ENCODE results near the gene RUNX3.

RUNX3 gene

DNA sequence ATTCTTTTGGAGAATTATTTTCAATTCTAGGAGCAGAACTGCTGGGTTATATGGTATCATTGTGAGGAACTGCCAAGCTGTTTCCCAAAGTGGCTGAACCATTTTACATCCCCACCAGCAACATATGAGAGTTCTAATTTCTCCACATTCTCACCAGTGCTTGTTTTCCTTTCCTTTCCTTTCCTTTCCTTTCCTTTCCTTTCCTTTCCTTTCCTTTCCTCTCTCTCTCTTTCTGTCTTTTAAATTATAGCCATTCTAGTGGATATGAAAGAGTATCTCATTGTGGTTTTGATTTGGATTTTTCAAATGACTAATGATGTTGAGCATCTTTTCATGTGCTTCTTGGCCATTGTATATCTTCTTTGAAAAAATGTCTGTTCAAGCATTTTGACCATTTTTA is 45.3 kb downstream of the RUNX3 start:
- H3K4me3 Mint-ChIP-seq, result no peak overlapping the region
- no peak for DNase-seq (ENCODE audit: low spot score)
- H3K27me3 Mint-ChIP-seq (ENCODE audit: low read depth), result peaks cover 54% of the 10 kb centered on the region
- no peaks in the 10 kb centered on the region for H3K4me1 Mint-ChIP-seq (ENCODE audit: low read depth)
- H3K9me3 Mint-ChIP-seq, result peaks cover 19% of the 10 kb centered on the region
- peaks cover 3% of the 10 kb centered on the region for H3K36me3 Mint-ChIP-seq (ENCODE audit: low read depth)
- no peak overlapping the region for H3K27ac Mint-ChIP-seq

DNA sequence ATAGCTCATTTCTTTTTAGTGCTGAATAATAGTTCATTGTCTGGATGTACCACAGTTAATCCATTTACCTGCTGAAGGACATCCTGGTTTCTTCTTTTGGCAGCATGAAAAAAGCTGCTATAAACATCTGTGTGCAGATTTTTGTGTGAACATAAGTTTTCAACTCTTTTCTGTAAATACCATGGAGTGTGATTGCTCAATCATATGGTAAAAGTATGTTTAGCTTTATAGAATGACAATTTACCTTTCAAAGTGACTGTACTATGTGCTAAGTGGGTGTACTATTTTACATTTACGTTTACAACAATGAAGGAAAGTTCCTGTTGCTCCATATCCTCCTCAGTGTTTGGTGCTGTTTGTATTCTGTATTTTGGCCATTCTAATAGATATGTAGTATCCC is 49.0 kb downstream of the RUNX3 start:
- H3K27me3 Mint-ChIP-seq (ENCODE audit: low read depth), result peaks cover 53% of the 10 kb centered on the region
- H3K36me3 Mint-ChIP-seq (ENCODE audit: low read depth), result peaks cover 3% of the 10 kb centered on the region

GRCh38 chr1:24878775-24879742 is 51.0 kb downstream of the RUNX3 start:
- H3K4me3 Mint-ChIP-seq, result no peak overlapping the region

More for the DNA sequence above, 49.0 kb downstream of the RUNX3 start:
- peaks cover 19% of the 10 kb centered on the region for H3K9me3 Mint-ChIP-seq
- no peak overlapping the region for H3K27ac Mint-ChIP-seq
- DNase-seq (ENCODE audit: low spot score), result no peak
- no peaks in the 10 kb centered on the region for H3K4me1 Mint-ChIP-seq (ENCODE audit: low read depth)
- H3K4me3 Mint-ChIP-seq, result no peak overlapping the region

DNA sequence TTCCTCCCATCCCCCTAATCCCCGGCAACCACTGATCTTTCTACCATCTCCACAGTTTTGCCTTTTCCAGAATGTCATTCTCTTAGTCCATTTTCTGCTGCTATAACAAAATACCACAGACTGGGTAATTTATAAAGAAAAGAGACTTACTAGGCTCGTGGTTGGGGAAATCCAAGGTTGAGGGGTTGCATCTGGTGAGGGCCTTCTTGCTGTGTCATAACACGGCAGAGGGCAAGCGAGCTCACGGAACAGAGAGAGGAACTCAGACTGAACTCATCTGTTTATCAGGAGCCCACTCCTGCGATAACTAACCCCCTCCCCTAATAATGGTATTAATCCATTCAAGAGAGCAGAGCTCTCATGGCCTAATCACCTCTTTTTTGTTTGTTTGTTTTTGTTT is 52.0 kb downstream of the RUNX3 start:
- no peak overlapping the region for H3K4me3 Mint-ChIP-seq
- H3K27me3 Mint-ChIP-seq (ENCODE audit: low read depth), result peaks cover 36% of the 10 kb centered on the region
- DNase-seq (ENCODE audit: low spot score), result no peak
- peaks cover 1% of the 10 kb centered on the region for H3K9me3 Mint-ChIP-seq
- no peaks in the 10 kb centered on the region for H3K36me3 Mint-ChIP-seq (ENCODE audit: low read depth)
- H3K4me1 Mint-ChIP-seq (ENCODE audit: low read depth), result no peaks in the 10 kb centered on the region
- no peak overlapping the region for H3K27ac Mint-ChIP-seq

More at GRCh38 chr1:24878775-24879742, 51.0 kb downstream of the RUNX3 start:
- Mint-ChIP-seq H3K9me3 (peaks cover 11% of the 10 kb centered on the region), H3K4me1 (ENCODE audit: low read depth) (no peaks in the 10 kb centered on the region), H3K27ac (no peak overlapping the region), H3K36me3 (ENCODE audit: low read depth) (peaks cover 1% of the 10 kb centered on the region), H3K27me3 (ENCODE audit: low read depth) (peaks cover 47% of the 10 kb centered on the region)
- DNase-seq (ENCODE audit: low spot score), result no peak

GRCh38 chr1:24875991-24876506 is 54.0 kb downstream of the RUNX3 start:
- DNase-seq (ENCODE audit: low spot score), result no peak
- H3K4me3 Mint-ChIP-seq, result no peak overlapping the region
- H3K27ac Mint-ChIP-seq, result no peak overlapping the region
- no peaks in the 10 kb centered on the region for H3K36me3 Mint-ChIP-seq (ENCODE audit: low read depth)
- H3K4me1 Mint-ChIP-seq (ENCODE audit: low read depth), result peaks cover 4% of the 10 kb centered on the region
- no peaks in the 10 kb centered on the region for H3K9me3 Mint-ChIP-seq
- peaks cover 25% of the 10 kb centered on the region for H3K27me3 Mint-ChIP-seq (ENCODE audit: low read depth)

DNA sequence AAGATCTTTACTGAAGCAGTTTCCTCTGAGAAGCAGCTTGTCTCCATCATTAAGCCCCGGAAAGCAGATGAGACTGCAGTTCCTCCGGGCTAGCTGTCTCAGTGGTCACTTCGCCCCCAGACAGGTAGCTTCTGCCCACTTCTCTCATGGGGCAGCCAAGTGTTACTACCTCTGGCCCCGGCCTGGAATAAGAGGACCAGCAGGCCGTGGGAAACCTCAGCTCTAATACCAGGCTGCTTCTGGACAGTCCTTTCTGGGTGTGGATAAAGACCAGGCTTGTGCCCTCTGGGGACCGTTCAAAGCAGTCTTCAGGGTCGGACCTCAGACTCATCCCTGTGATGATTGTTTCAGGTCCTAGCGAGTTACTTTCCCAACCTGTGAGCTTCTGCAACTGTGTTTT is 54.8 kb downstream of the RUNX3 start:
- Mint-ChIP-seq H3K27me3 (ENCODE audit: low read depth) (peaks cover 22% of the 10 kb centered on the region), H3K36me3 (ENCODE audit: low read depth) (no peaks in the 10 kb centered on the region), H3K27ac (no peak overlapping the region), H3K4me1 (ENCODE audit: low read depth) (peaks cover 7% of the 10 kb centered on the region), H3K4me3 (no peak overlapping the region), H3K9me3 (no peaks in the 10 kb centered on the region)
- DNase-seq (ENCODE audit: low spot score), result no peak

DNA sequence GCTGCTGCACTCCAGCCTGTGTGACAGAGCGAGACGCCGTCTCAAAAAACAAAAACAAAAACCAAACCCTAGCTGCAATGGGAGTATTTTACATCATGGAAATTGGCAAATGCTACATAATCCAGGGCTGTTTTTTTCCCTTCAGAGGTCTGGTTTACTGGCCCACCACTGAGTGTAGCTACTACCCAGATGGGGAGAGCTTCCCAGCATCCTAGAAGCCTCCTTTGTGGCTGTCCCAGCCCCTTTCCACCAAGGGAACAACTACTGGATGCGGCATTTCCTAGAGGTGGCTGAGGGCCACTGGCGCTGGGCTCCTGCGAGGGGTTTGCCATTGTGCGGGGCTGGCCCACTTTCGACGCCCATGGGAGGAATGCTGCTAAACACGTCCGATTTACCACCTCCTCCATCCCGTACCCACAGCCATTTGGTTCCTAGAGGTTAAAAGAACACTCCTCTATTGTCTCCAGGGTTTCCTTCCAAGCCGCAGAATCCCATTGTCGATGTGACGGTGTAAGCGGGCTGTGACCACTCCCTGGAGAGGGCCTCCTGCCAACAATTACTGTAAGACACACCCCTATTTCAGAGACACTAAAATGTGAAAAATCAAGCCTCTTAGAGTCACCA is 55.4 kb downstream of the RUNX3 start:
- no peak overlapping the region for H3K27ac Mint-ChIP-seq
- no peaks in the 10 kb centered on the region for H3K9me3 Mint-ChIP-seq
- no peak for DNase-seq (ENCODE audit: low spot score)
- peaks cover 7% of the 10 kb centered on the region for H3K4me1 Mint-ChIP-seq (ENCODE audit: low read depth)
- peaks cover 19% of the 10 kb centered on the region for H3K27me3 Mint-ChIP-seq (ENCODE audit: low read depth)
- no peak overlapping the region for H3K4me3 Mint-ChIP-seq
- no peaks in the 10 kb centered on the region for H3K36me3 Mint-ChIP-seq (ENCODE audit: low read depth)

DNA sequence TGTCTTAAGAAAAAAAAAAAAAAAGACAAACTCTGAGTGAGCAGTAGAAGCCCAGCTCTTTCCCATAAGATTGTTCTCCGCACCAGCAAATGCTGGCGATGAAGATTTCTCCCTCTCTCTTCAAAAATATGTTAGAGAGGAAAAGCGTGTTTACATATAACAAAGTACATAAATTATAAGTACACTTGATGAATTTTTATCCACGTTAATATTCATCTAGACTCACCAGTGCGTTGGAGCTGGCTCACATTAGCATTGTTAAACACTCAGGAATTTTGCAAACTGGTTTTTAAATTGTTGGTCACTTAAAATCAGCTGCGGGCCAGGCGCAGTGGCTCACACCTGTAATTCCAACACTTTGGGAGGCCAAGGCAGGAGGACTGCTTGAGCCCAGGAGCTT is 56.0 kb downstream of the RUNX3 start:
- Mint-ChIP-seq H3K4me1 (ENCODE audit: low read depth) (peaks cover 7% of the 10 kb centered on the region), H3K9me3 (no peaks in the 10 kb centered on the region), H3K27me3 (ENCODE audit: low read depth) (peaks cover 17% of the 10 kb centered on the region), H3K4me3 (no peak overlapping the region), H3K36me3 (ENCODE audit: low read depth) (no peaks in the 10 kb centered on the region), H3K27ac (no peak overlapping the region)
- no peak for DNase-seq (ENCODE audit: low spot score)

DNA sequence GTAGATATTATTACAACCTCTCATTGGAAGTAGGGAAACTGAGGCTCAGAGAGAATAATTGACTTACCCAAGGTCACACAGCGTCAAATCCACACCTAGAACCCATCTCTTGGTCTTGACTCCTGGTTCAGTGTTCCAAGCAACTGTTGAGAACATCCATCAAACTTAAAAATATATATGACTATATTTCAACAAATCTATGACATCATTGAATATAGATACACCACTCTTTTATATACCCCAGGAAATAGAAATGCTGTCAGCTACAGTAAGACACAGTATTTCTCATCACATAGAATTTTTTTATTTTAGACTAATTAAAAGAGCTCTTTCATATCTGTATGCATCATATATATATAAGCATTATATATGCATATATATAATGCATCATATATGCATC is 56.9 kb downstream of the RUNX3 start:
- H3K27me3 Mint-ChIP-seq (ENCODE audit: low read depth), result peaks cover 21% of the 10 kb centered on the region
- no peak overlapping the region for H3K27ac Mint-ChIP-seq
- H3K4me3 Mint-ChIP-seq, result no peak overlapping the region
- H3K4me1 Mint-ChIP-seq (ENCODE audit: low read depth), result peaks cover 7% of the 10 kb centered on the region
- no peaks in the 10 kb centered on the region for H3K36me3 Mint-ChIP-seq (ENCODE audit: low read depth)
- no peaks in the 10 kb centered on the region for H3K9me3 Mint-ChIP-seq
- DNase-seq (ENCODE audit: low spot score), result no peak

GRCh38 chr1:24872061-24872850 is 57.8 kb downstream of the RUNX3 start:
- no peaks in the 10 kb centered on the region for H3K36me3 Mint-ChIP-seq (ENCODE audit: low read depth)
- no peak overlapping the region for H3K27ac Mint-ChIP-seq
- H3K9me3 Mint-ChIP-seq, result no peaks in the 10 kb centered on the region
- peaks cover 7% of the 10 kb centered on the region for H3K4me1 Mint-ChIP-seq (ENCODE audit: low read depth)
- H3K27me3 Mint-ChIP-seq (ENCODE audit: low read depth), result peaks cover 20% of the 10 kb centered on the region
- no peak for DNase-seq (ENCODE audit: low spot score)
- H3K4me3 Mint-ChIP-seq, result no peak overlapping the region

GRCh38 chr1:24871306-24871901 is 58.7 kb downstream of the RUNX3 start:
- Mint-ChIP-seq H3K27me3 (ENCODE audit: low read depth) (peaks cover 19% of the 10 kb centered on the region), H3K27ac (no peak overlapping the region), H3K4me3 (no peak overlapping the region), H3K36me3 (ENCODE audit: low read depth) (no peaks in the 10 kb centered on the region), H3K4me1 (ENCODE audit: low read depth) (peaks cover 7% of the 10 kb centered on the region), H3K9me3 (no peaks in the 10 kb centered on the region)
- DNase-seq (ENCODE audit: low spot score), result no peak

DNA sequence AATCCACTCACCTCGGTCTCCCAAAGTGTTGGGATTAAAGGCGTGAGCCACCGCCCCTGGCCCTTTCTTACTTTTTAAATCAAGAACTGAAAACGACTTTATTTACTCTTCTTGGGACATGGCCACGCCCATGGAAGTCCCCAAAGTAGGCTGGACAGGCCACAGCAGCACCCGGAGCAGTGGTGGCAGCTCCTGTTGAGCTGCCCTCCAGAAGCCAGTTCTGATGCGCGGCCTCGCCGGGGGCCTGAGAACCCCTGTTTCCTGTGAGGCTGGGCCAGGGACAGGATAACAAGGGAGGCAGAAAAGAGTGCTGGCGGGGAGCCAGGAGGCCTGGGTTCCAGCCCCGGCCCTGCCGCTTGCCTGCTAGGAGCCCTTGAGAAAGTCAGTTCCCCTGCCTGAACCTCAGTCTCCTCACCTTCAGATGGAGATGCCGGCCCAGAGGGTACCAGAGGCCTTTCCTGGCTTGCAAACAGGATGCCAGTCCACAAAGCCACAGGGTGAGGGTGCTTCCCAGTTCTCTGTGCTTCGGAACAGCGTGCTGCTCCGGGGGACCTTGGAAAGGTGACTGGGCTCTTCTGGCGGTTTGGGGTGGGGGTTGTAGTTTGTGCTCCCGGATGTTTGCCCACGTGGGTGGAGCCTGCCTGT is 59.4 kb downstream of the RUNX3 start:
- Mint-ChIP-seq H3K36me3 (ENCODE audit: low read depth) (no peaks in the 10 kb centered on the region), H3K27ac (no peak overlapping the region), H3K9me3 (no peaks in the 10 kb centered on the region), H3K4me1 (ENCODE audit: low read depth) (peaks cover 7% of the 10 kb centered on the region), H3K4me3 (no peak overlapping the region), H3K27me3 (ENCODE audit: low read depth) (peaks cover 17% of the 10 kb centered on the region)
- no peak for DNase-seq (ENCODE audit: low spot score)

Data from T-helper 2 cell treated with Interferon-gamma antibody and Interleukin-4, amounts not matched to agents 5 μg/mL and 100 μg/mL, for 36 hours (primary cell).